ENCODE data around the gene DUSP22.

DUSP22 gene

GRCh38 chr6:251920-252319 is 40.4 kb upstream of the DUSP22 start:
- H3K79me2 ChIP-seq (ENCODE audit: control insufficient read depth, insufficient read depth, low read length) = no peaks in the 10 kb centered on the region
- no peaks in the 10 kb centered on the region for H3K4me1 ChIP-seq (ENCODE audit: control insufficient read depth, low read depth, low read length)
- no peak overlapping the region for H3K4me2 ChIP-seq (ENCODE audit: low read length)
- no peak overlapping the region for H3K9ac ChIP-seq (ENCODE audit: low read length)
- H3K36me3 ChIP-seq (ENCODE audit: control insufficient read depth, insufficient read depth, low read length) = no peaks in the 10 kb centered on the region
- no peak overlapping the region for H3K27ac ChIP-seq (ENCODE audit: low read depth, low read length)
- no peak overlapping the region for H3K56ac ChIP-seq (ENCODE audit: low read length)
- no peak overlapping the region for H3K4ac ChIP-seq (ENCODE audit: low read depth, low read length)
- H2BK120ac ChIP-seq (ENCODE audit: low read depth, low read length) = no peak overlapping the region
- H2AK5ac ChIP-seq (ENCODE audit: low read length) = no peak overlapping the region
- H4K8ac ChIP-seq (ENCODE audit: low read depth, low read length) = no peak overlapping the region
- H3K23ac ChIP-seq (ENCODE audit: low read length) = no peak overlapping the region
- no peaks in the 10 kb centered on the region for H3K79me1 ChIP-seq (ENCODE audit: low read length)
- H4K5ac ChIP-seq (ENCODE audit: low read length) = no peak overlapping the region
- no peak for DNase-seq
- H3K4me3 ChIP-seq (ENCODE audit: low read length) = no peak overlapping the region
- H2BK5ac ChIP-seq (ENCODE audit: low read length) = no peak overlapping the region
- no peaks in the 10 kb centered on the region for H3K27me3 ChIP-seq (ENCODE audit: insufficient read depth, low read length, poor library complexity)
- H2BK15ac ChIP-seq (replicated peaks; ENCODE audit: low read depth) = no peak overlapping the region
- no CpG with 5 or more reads among the region's 2 CpGs for WGBS (ENCODE audit: extremely low coverage, insufficient coverage, low lambda C conversion rate)
- no peak overlapping the region for H3K18ac ChIP-seq (ENCODE audit: low read length)

GRCh38 chr6:252775-253535 is 39.3 kb upstream of the DUSP22 start:
- Histone ChIP-seq H3K79me1 (ENCODE audit: low read length) (no peaks in the 10 kb centered on the region), H3K79me2 (ENCODE audit: control insufficient read depth, insufficient read depth, low read length) (no peaks in the 10 kb centered on the region), H4K5ac (ENCODE audit: low read length) (no peak overlapping the region), H2BK5ac (ENCODE audit: low read length) (no peak overlapping the region), H2BK120ac (ENCODE audit: low read depth, low read length) (no peak overlapping the region), H4K8ac (ENCODE audit: low read depth, low read length) (no peak overlapping the region), H3K9ac (ENCODE audit: low read length) (no peak overlapping the region), H3K4me1 (ENCODE audit: control insufficient read depth, low read depth, low read length) (no peaks in the 10 kb centered on the region), H3K4ac (ENCODE audit: low read depth, low read length) (no peak overlapping the region), H3K4me3 (ENCODE audit: low read length) (no peak overlapping the region), H3K4me2 (ENCODE audit: low read length) (no peak overlapping the region), H3K36me3 (ENCODE audit: control insufficient read depth, insufficient read depth, low read length) (no peaks in the 10 kb centered on the region), H2BK15ac (replicated peaks; ENCODE audit: low read depth) (no peak overlapping the region), H3K18ac (ENCODE audit: low read length) (no peak overlapping the region), H3K56ac (ENCODE audit: low read length) (no peak overlapping the region), H3K23ac (ENCODE audit: low read length) (no peak overlapping the region), H3K27me3 (ENCODE audit: insufficient read depth, low read length, poor library complexity) (no peaks in the 10 kb centered on the region), H2AK5ac (ENCODE audit: low read length) (no peak overlapping the region), H3K27ac (ENCODE audit: low read depth, low read length) (no peak overlapping the region)
- DNase-seq = no peak
- 100% methylated on average over 2 of the region's 8 CpGs for WGBS (ENCODE audit: extremely low coverage, insufficient coverage, low lambda C conversion rate)

GRCh38 chr6:254016-254415 is 38.3 kb upstream of the DUSP22 start:
- DNase-seq = no peak
- Histone ChIP-seq H3K4me2 (ENCODE audit: low read length) (no peak overlapping the region), H2BK5ac (ENCODE audit: low read length) (no peak overlapping the region), H3K27ac (ENCODE audit: low read depth, low read length) (no peak overlapping the region), H3K79me2 (ENCODE audit: control insufficient read depth, insufficient read depth, low read length) (no peaks in the 10 kb centered on the region), H4K5ac (ENCODE audit: low read length) (no peak overlapping the region), H3K79me1 (ENCODE audit: low read length) (no peaks in the 10 kb centered on the region), H3K9ac (ENCODE audit: low read length) (no peak overlapping the region), H3K23ac (ENCODE audit: low read length) (no peak overlapping the region), H2BK15ac (replicated peaks; ENCODE audit: low read depth) (no peak overlapping the region), H3K18ac (ENCODE audit: low read length) (no peak overlapping the region), H4K8ac (ENCODE audit: low read depth, low read length) (no peak overlapping the region), H2AK5ac (ENCODE audit: low read length) (no peak overlapping the region), H3K4me3 (ENCODE audit: low read length) (no peak overlapping the region), H3K4ac (ENCODE audit: low read depth, low read length) (no peak overlapping the region), H3K4me1 (ENCODE audit: control insufficient read depth, low read depth, low read length) (no peaks in the 10 kb centered on the region), H3K27me3 (ENCODE audit: insufficient read depth, low read length, poor library complexity) (no peaks in the 10 kb centered on the region), H2BK120ac (ENCODE audit: low read depth, low read length) (no peak overlapping the region), H3K56ac (ENCODE audit: low read length) (no peak overlapping the region), H3K36me3 (ENCODE audit: control insufficient read depth, insufficient read depth, low read length) (no peaks in the 10 kb centered on the region)
- no CpG with 5 or more reads among the region's 8 CpGs for WGBS (ENCODE audit: extremely low coverage, insufficient coverage, low lambda C conversion rate)

GRCh38 chr6:255041-255750 is 37.1 kb upstream of the DUSP22 start:
- Histone ChIP-seq H3K56ac (ENCODE audit: low read length) (no peak overlapping the region), H3K36me3 (ENCODE audit: control insufficient read depth, insufficient read depth, low read length) (no peaks in the 10 kb centered on the region), H2BK15ac (replicated peaks; ENCODE audit: low read depth) (no peak overlapping the region), H3K27ac (ENCODE audit: low read depth, low read length) (no peak overlapping the region), H2BK5ac (ENCODE audit: low read length) (no peak overlapping the region), H3K4me3 (ENCODE audit: low read length) (no peak overlapping the region), H2BK120ac (ENCODE audit: low read depth, low read length) (no peak overlapping the region), H3K23ac (ENCODE audit: low read length) (no peak overlapping the region), H3K18ac (ENCODE audit: low read length) (no peak overlapping the region), H3K4ac (ENCODE audit: low read depth, low read length) (no peak overlapping the region), H3K79me2 (ENCODE audit: control insufficient read depth, insufficient read depth, low read length) (no peaks in the 10 kb centered on the region), H2AK5ac (ENCODE audit: low read length) (no peak overlapping the region), H4K8ac (ENCODE audit: low read depth, low read length) (no peak overlapping the region), H3K4me2 (ENCODE audit: low read length) (no peak overlapping the region), H3K4me1 (ENCODE audit: control insufficient read depth, low read depth, low read length) (no peaks in the 10 kb centered on the region), H3K27me3 (ENCODE audit: insufficient read depth, low read length, poor library complexity) (no peaks in the 10 kb centered on the region), H3K79me1 (ENCODE audit: low read length) (no peaks in the 10 kb centered on the region), H4K5ac (ENCODE audit: low read length) (no peak overlapping the region), H3K9ac (ENCODE audit: low read length) (no peak overlapping the region)
- DNase-seq = no peak
- WGBS (ENCODE audit: extremely low coverage, insufficient coverage, low lambda C conversion rate) = no CpG with 5 or more reads among the region's 9 CpGs

GRCh38 chr6:255751-256083 is 36.6 kb upstream of the DUSP22 start:
- no peak overlapping the region for H3K4me2 ChIP-seq (ENCODE audit: low read length)
- no peaks in the 10 kb centered on the region for H3K79me2 ChIP-seq (ENCODE audit: control insufficient read depth, insufficient read depth, low read length)

More at GRCh38 chr6:255751-256083, 36.6 kb upstream of the DUSP22 start:
- WGBS (ENCODE audit: extremely low coverage, insufficient coverage, low lambda C conversion rate) = no CpG with 5 or more reads among the region's 8 CpGs
- Histone ChIP-seq H3K4ac (ENCODE audit: low read depth, low read length) (no peak overlapping the region), H4K8ac (ENCODE audit: low read depth, low read length) (no peak overlapping the region), H4K5ac (ENCODE audit: low read length) (no peak overlapping the region), H3K79me1 (ENCODE audit: low read length) (no peaks in the 10 kb centered on the region), H3K36me3 (ENCODE audit: control insufficient read depth, insufficient read depth, low read length) (no peaks in the 10 kb centered on the region), H3K23ac (ENCODE audit: low read length) (no peak overlapping the region), H3K9ac (ENCODE audit: low read length) (no peak overlapping the region), H2BK15ac (replicated peaks; ENCODE audit: low read depth) (no peak overlapping the region), H3K18ac (ENCODE audit: low read length) (no peak overlapping the region), H2BK120ac (ENCODE audit: low read depth, low read length) (no peak overlapping the region), H3K56ac (ENCODE audit: low read length) (no peak overlapping the region), H2AK5ac (ENCODE audit: low read length) (no peak overlapping the region), H3K27ac (ENCODE audit: low read depth, low read length) (no peak overlapping the region), H3K4me1 (ENCODE audit: control insufficient read depth, low read depth, low read length) (no peaks in the 10 kb centered on the region), H3K27me3 (ENCODE audit: insufficient read depth, low read length, poor library complexity) (no peaks in the 10 kb centered on the region), H2BK5ac (ENCODE audit: low read length) (no peak overlapping the region), H3K4me3 (ENCODE audit: low read length) (no peak overlapping the region)
- no peak for DNase-seq

Measured in mesendoderm (in vitro differentiated cells).